Keratinocyte (primary cell): ENCODE results near the gene SMIM20. TPM values are rescaled to one million over a fixed set of nuclear protein-coding genes. Genes with fewer than 3 reads are reported as not detected.

Source experiments
- DNase-seq: peaks from one replicate; pipeline ENCODE4 v3.0.0-alpha.2; 2011; ENCODE audit warnings: low read depth, missing footprints, low spot score
- FAIRE-seq: peaks from 2 replicates; lab custom pipeline; 2011; peaks lifted over from hg19 to GRCh38; lab: Jason Lieb, UNC
- H2AFZ ChIP-seq: 2 replicates; pipeline ENCODE4 v1.6.0; 2012; ENCODE audit warnings: low read length, control low read depth, inconsistent platforms; ENCODE audit not compliant: control insufficient read depth
- H3K27ac ChIP-seq: 2 replicates; pipeline ENCODE4 v1.5.1; 2011; ENCODE audit warnings: low read length; ENCODE audit not compliant: control insufficient read depth, insufficient read depth
- H3K27me3 ChIP-seq: 3 replicates; pipeline ENCODE4 v1.6.0; 2011; ENCODE audit warnings: low read length; ENCODE audit not compliant: control insufficient read depth, insufficient read depth; ENCODE audit errors: extremely low read depth
- H3K36me3 ChIP-seq, 2 experiments: 2 replicates in 1 of 2; 3 replicates in 1 of 2; pipeline ENCODE4 v1.5.1; 2011; ENCODE audit warnings: low read length in 2 of 2, mild to moderate bottlenecking in 1 of 2; ENCODE audit not compliant: control insufficient read depth in 2 of 2, insufficient read depth in 2 of 2; ENCODE audit errors: extremely low read depth in 1 of 2
- H3K4me1 ChIP-seq: 3 replicates; pipeline ENCODE4 v1.5.1; 2011; ENCODE audit warnings: low read length; ENCODE audit not compliant: control insufficient read depth, insufficient read depth; ENCODE audit errors: extremely low read depth
- H3K4me2 ChIP-seq: 3 replicates; pipeline ENCODE4 v1.6.0; 2011; ENCODE audit warnings: low read depth, low read length; ENCODE audit not compliant: control insufficient read depth, insufficient read depth; ENCODE audit errors: extremely low read depth
- H3K4me3 ChIP-seq, 3 experiments: fragments of 200-600 bp in 1 of 3; sonication (generic) in 1 of 3; 2 replicates in 2 of 3; 3 replicates in 1 of 3; pipeline ENCODE4 v1.5.1; 2011 to 2016; ENCODE audit warnings: low read length in 3 of 3, mild to moderate bottlenecking in 3 of 3, control low read depth in 2 of 3, inconsistent platforms in 1 of 3, low read depth in 1 of 3, mixed read lengths in 1 of 3, mixed run types in 1 of 3, moderate library complexity in 1 of 3; ENCODE audit not compliant: control insufficient read depth in 2 of 3, insufficient read depth in 2 of 3; ENCODE audit errors: extremely low read depth in 1 of 3
- H3K79me2 ChIP-seq: 2 replicates; pipeline ENCODE4 v1.6.0; 2012; ENCODE audit warnings: low read length; ENCODE audit not compliant: control insufficient read depth, insufficient read depth
- H3K9ac ChIP-seq: 3 replicates; pipeline ENCODE4 v1.6.0; 2011; ENCODE audit warnings: low read length; ENCODE audit not compliant: control insufficient read depth, insufficient read depth; ENCODE audit errors: extremely low read depth
- H3K9me1 ChIP-seq: 3 replicates; pipeline ENCODE4 v1.6.0; 2011; ENCODE audit warnings: low read length; ENCODE audit not compliant: control insufficient read depth, insufficient read depth; ENCODE audit errors: extremely low read depth
- H3K9me3 ChIP-seq: 2 replicates; pipeline ENCODE4 v1.5.1; 2012; ENCODE audit warnings: low read depth, low read length; ENCODE audit not compliant: control insufficient read depth
- H4K20me1 ChIP-seq: 3 replicates; pipeline ENCODE4 v1.6.0; 2011; ENCODE audit warnings: low read length; ENCODE audit not compliant: control insufficient read depth, insufficient read depth; ENCODE audit errors: extremely low read depth
- EZH2 ChIP-seq: IDR thresholded peaks from one replicate; pipeline ENCODE4 v1.6.1; 2012; ENCODE audit warnings: inconsistent platforms, mild to moderate bottlenecking, low read length, moderate library complexity
- dilution Hi-C: fragments of 300-500 bp; cut with MboI; formaldehyde crosslinking; loops from one replicate; pipeline ENCODE4 v1.7.0; 2020; ENCODE audit warnings: low sequenced_read_pairs; ENCODE audit not compliant: extremely low pct_ligation_motif_present
- polyA plus RNA-seq, 5 experiments: library from polyadenylated mRNA; depleted of rRNA in 3 of 5; stranded (reverse) in 3 of 5; stranded (forward) in 1 of 5; unstranded in 1 of 5; fragments of >200 nt; gene quantifications; 1 replicate in 1 of 5; 2 replicates in 3 of 5; 3 replicates in 1 of 5; pipeline versions ENCODE4 v1.2.1 to v1.2.3, GENCODE V29; 2011 to 2012; ENCODE audit warnings: missing spikeins in 2 of 5, low read depth in 1 of 5, low replicate concordance in 1 of 5
- TF ChIP-seq, protein P1 (sequence below), 3 experiments: IDR thresholded peaks in 1 of 3; conservative IDR thresholded peaks in 1 of 3; optimal IDR thresholded peaks in 1 of 3; 2 replicates in 2 of 3; 3 replicates in 1 of 3; pipeline versions ENCODE3 to v1.5.1; 2011; ENCODE audit warnings: low read length in 3 of 3, mild to moderate bottlenecking in 3 of 3, moderate library complexity in 2 of 3, control low read depth in 1 of 3, inconsistent platforms in 1 of 3; ENCODE audit not compliant: insufficient read depth in 2 of 3; ENCODE audit errors: extremely low read depth in 1 of 3

SMIM20 gene
- polyA plus RNA-seq, 1 donor (not counting 4 experiments of a cell fraction or from before 2014, with no cell fraction given) = 29.5 TPM

DNA sequence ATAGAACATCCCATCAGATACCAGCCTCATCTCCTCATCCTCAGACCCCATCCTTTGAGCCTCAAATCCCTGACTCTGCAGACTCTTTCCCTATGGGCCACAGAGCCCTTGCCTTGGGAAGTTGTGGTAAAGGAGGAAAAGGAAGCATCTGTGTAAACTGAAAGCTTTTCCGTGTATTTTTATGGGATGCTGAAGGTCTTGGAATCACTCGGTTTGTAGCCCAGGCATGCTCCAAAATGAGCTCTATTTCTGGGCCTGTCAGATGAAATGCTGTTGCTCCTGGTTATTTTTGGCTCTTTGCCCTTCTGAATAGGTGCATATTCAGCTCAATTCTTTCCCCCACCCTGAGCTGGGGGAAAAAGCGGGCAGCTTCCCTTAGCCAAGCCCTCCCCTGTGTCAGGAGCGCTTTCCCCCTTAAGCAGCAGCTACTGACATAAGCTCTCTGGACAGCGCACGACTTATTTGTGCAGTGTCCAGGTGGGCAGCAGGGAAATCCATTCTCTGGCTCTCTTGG lies 46.2 kb upstream of the SMIM20 start:
- no peaks in the 10 kb centered on the region for H3K9me1 ChIP-seq
- no peak for DNase-seq
- no peak overlapping the region for H3K27ac ChIP-seq
- no peaks in the 10 kb centered on the region for H4K20me1 ChIP-seq
- H2AFZ ChIP-seq = no peak overlapping the region
- no peak overlapping the region for H3K9ac ChIP-seq
- H3K9me3 ChIP-seq = no peaks in the 10 kb centered on the region
- no peak overlapping the region for H3K4me2 ChIP-seq
- no peak for FAIRE-seq
- no peak overlapping the region for H3K4me3 ChIP-seq
- peaks cover 11% of the 10 kb centered on the region for H3K4me1 ChIP-seq
- TF ChIP-seq EZH2 = no peak
- TF ChIP-seq, protein P1, sequence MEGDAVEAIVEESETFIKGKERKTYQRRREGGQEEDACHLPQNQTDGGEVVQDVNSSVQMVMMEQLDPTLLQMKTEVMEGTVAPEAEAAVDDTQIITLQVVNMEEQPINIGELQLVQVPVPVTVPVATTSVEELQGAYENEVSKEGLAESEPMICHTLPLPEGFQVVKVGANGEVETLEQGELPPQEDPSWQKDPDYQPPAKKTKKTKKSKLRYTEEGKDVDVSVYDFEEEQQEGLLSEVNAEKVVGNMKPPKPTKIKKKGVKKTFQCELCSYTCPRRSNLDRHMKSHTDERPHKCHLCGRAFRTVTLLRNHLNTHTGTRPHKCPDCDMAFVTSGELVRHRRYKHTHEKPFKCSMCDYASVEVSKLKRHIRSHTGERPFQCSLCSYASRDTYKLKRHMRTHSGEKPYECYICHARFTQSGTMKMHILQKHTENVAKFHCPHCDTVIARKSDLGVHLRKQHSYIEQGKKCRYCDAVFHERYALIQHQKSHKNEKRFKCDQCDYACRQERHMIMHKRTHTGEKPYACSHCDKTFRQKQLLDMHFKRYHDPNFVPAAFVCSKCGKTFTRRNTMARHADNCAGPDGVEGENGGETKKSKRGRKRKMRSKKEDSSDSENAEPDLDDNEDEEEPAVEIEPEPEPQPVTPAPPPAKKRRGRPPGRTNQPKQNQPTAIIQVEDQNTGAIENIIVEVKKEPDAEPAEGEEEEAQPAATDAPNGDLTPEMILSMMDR (optimal IDR thresholded peaks at IDR 0.05 in 1 of 3, IDR thresholded peaks at IDR 0.05 in 1 of 3, conservative IDR thresholded peaks at IDR 0.05 in 1 of 3; ENCODE audit: extremely low read depth in 1 of 3, insufficient read depth in 2 of 3, low read length in 3 of 3) = no peak
- H3K36me3 ChIP-seq = no peaks in the 10 kb centered on the region
- dilution Hi-C loops = no loop called here
- no peaks in the 10 kb centered on the region for H3K79me2 ChIP-seq
- H3K27me3 ChIP-seq = no peaks in the 10 kb centered on the region

DNA sequence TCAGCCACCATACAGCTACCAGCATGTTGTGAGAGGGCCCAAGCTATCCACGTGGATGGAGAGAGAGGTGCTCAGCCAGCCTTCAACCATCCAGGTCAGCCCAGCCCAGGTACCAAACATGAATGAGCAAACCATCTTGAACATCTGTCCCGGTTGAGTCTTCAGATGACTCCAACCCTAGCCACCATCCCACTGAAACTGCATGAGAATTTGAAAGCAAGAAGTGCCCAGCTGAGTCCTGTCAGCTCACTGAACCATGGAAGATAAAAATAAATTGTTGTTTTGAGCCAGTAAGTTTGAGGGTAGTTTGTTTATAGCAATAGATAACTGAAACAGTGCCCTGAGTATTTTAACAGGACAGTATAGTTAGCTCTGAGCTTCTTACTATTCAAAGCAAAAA lies 43.9 kb upstream of the SMIM20 start:
- H3K36me3 ChIP-seq = no peaks in the 10 kb centered on the region
- H4K20me1 ChIP-seq = no peaks in the 10 kb centered on the region
- H3K79me2 ChIP-seq = no peaks in the 10 kb centered on the region
- no peak for DNase-seq
- no peaks in the 10 kb centered on the region for H3K9me3 ChIP-seq
- no peak overlapping the region for H3K9ac ChIP-seq
- dilution Hi-C loops = no loop called here
- no peak overlapping the region for H3K4me2 ChIP-seq
- no peak overlapping the region for H2AFZ ChIP-seq
- H3K4me3 ChIP-seq = no peak overlapping the region
- TF ChIP-seq, protein P1 (optimal IDR thresholded peaks at IDR 0.05 in 1 of 3, IDR thresholded peaks at IDR 0.05 in 1 of 3, conservative IDR thresholded peaks at IDR 0.05 in 1 of 3; ENCODE audit: extremely low read depth in 1 of 3, insufficient read depth in 2 of 3, low read length in 3 of 3) = no peak
- no peak for TF ChIP-seq EZH2
- H3K27me3 ChIP-seq = no peaks in the 10 kb centered on the region
- no peak for FAIRE-seq
- peaks cover 7% of the 10 kb centered on the region for H3K4me1 ChIP-seq
- no peaks in the 10 kb centered on the region for H3K9me1 ChIP-seq
- H3K27ac ChIP-seq = no peak overlapping the region
